HEK293 (cell line): ENCODE measurements around the gene SNX8.
A peak's percentile ranks its signal among the peaks of the same experiment; 100 is the strongest.

ENCODE experiments used
- CTCF ChIA-PET: fragments of 350-600 bp; formaldehyde crosslinking; extraction: SDS; loops from one replicate; lab custom pipeline; 2021; ENCODE audit warnings: antibody characterized with exemption; lab: Yijun Ruan, JAX
- POLR2A ChIA-PET: fragments of 300-600 bp; formaldehyde crosslinking; extraction: SDS; loops from one replicate; lab custom pipeline; 2020; ENCODE audit warnings: antibody characterized with exemption, inconsistent platforms; lab: Yijun Ruan, JAX
- H3K27ac ChIP-seq: fragments of 200-500 bp; sonication (Bioruptor generic); 2 replicates; pipeline ENCODE4 v1.5.1; 2014; ENCODE audit warnings: low read depth, low read length, control low read depth, inconsistent platforms; ENCODE audit errors: extremely low read depth
- H3K36me3 ChIP-seq, 2 experiments: fragments of 200-500 bp in 1 of 2; sonication (Bioruptor generic) in 1 of 2; 1 replicate in 1 of 2; 2 replicates in 1 of 2; pipeline ENCODE4 v1.5.1; 2014 to 2017; ENCODE audit warnings: inconsistent platforms in 2 of 2, low read length in 2 of 2; ENCODE audit not compliant: control insufficient read depth in 2 of 2, insufficient read depth in 1 of 2
- H3K4me1 ChIP-seq: fragments of 200-500 bp; sonication (Bioruptor generic); 2 replicates; pipeline ENCODE4 v1.5.1; 2014; ENCODE audit warnings: mild to moderate bottlenecking, low read length, inconsistent platforms; ENCODE audit not compliant: control insufficient read depth, insufficient read depth
- H3K4me3 ChIP-seq: 2 replicates; pipeline ENCODE4 v1.5.1; 2011; ENCODE audit warnings: low read depth, mild to moderate bottlenecking, control low read depth, low read length, moderate library complexity
- H3K9me3 ChIP-seq: fragments of 200-500 bp; sonication (Bioruptor generic); 2 replicates; pipeline ENCODE4 v1.5.1; 2014; ENCODE audit warnings: low read depth, low read length, inconsistent platforms; ENCODE audit not compliant: control insufficient read depth, insufficient read depth
- CTCF ChIP-seq: fragments of 450-650 bp; formaldehyde crosslinking; IDR thresholded peaks from 2 replicates; pipeline ENCODE4 v1.5.1; 2016; ENCODE audit warnings: missing biosample characterization, missing genetic modification characterization
- KLF7 ChIP-seq: fragments of 450-650 bp; formaldehyde crosslinking; IDR thresholded peaks from 2 replicates; pipeline ENCODE4 v1.5.1; 2016; ENCODE audit warnings: missing biosample characterization, missing genetic modification characterization, borderline replicate concordance
- KLF9 ChIP-seq: fragments of 450-650 bp; formaldehyde crosslinking; IDR thresholded peaks from 2 replicates; pipeline ENCODE4 v1.5.1; 2016; ENCODE audit warnings: missing biosample characterization, missing genetic modification characterization, low read depth
- SCRT1 ChIP-seq: fragments of 450-650 bp; formaldehyde crosslinking; IDR thresholded peaks from 2 replicates; pipeline ENCODE4 v1.5.1; 2016; ENCODE audit warnings: missing biosample characterization, missing genetic modification characterization, borderline replicate concordance
- SCRT2 ChIP-seq: fragments of 450-650 bp; formaldehyde crosslinking; IDR thresholded peaks from 2 replicates; pipeline ENCODE4 v1.5.1; 2016; ENCODE audit warnings: missing biosample characterization, missing genetic modification characterization
- ZBTB17 ChIP-seq: fragments of 450-650 bp; formaldehyde crosslinking; IDR thresholded peaks from 2 replicates; pipeline ENCODE4 v1.5.1; 2016; ENCODE audit warnings: missing biosample characterization, missing genetic modification characterization
- ZNF148 ChIP-seq: fragments of 450-650 bp; formaldehyde crosslinking; IDR thresholded peaks from 2 replicates; pipeline ENCODE4 v1.5.0; 2017; ENCODE audit warnings: missing biosample characterization, missing genetic modification characterization, borderline replicate concordance
- ZNF175 ChIP-seq: fragments of 450-650 bp; formaldehyde crosslinking; IDR thresholded peaks from 2 replicates; pipeline ENCODE4 v1.5.1; 2016; ENCODE audit warnings: missing biosample characterization, missing genetic modification characterization
- ZNF214 ChIP-seq: fragments of 450-650 bp; formaldehyde crosslinking; IDR thresholded peaks from 2 replicates; pipeline ENCODE4 v1.5.1; 2017; ENCODE audit warnings: missing biosample characterization, mild to moderate bottlenecking, missing genetic modification characterization, borderline replicate concordance
- ZNF23 ChIP-seq: fragments of 450-650 bp; formaldehyde crosslinking; IDR thresholded peaks from 2 replicates; pipeline ENCODE4 v1.5.1; 2016; ENCODE audit warnings: missing biosample characterization, missing genetic modification characterization, borderline replicate concordance
- ZNF433 ChIP-seq: fragments of 450-650 bp; formaldehyde crosslinking; IDR thresholded peaks from 2 replicates; pipeline ENCODE4 v1.5.1; 2016; ENCODE audit warnings: missing biosample characterization, missing genetic modification characterization, low read depth
- ZNF544 ChIP-seq: fragments of 450-650 bp; formaldehyde crosslinking; IDR thresholded peaks from 2 replicates; pipeline ENCODE4 v1.5.0; 2017; ENCODE audit warnings: missing biosample characterization, missing genetic modification characterization
- ZNF549 ChIP-seq: fragments of 450-650 bp; IDR thresholded peaks from 2 replicates; pipeline ENCODE4 v1.5.1; 2018; ENCODE audit warnings: missing biosample characterization, missing genetic modification characterization, mild to moderate bottlenecking, inconsistent platforms, moderate library complexity
- ZNF580 ChIP-seq: fragments of 450-650 bp; formaldehyde crosslinking; IDR thresholded peaks from 2 replicates; pipeline ENCODE4 v1.5.1; 2016; ENCODE audit warnings: missing biosample characterization, missing genetic modification characterization
- ZNF639 ChIP-seq: fragments of 450-650 bp; formaldehyde crosslinking; IDR thresholded peaks from 2 replicates; pipeline ENCODE4 v1.5.1; 2016; ENCODE audit warnings: missing biosample characterization, missing genetic modification characterization
- TF ChIP-seq, protein P1 (sequence below): fragments of 450-650 bp; formaldehyde crosslinking; IDR thresholded peaks from 2 replicates; pipeline ENCODE4 v1.5.1; 2017; ENCODE audit warnings: missing biosample characterization, missing genetic modification characterization
- TF ChIP-seq, protein P2 (sequence below): fragments of 450-650 bp; formaldehyde crosslinking; IDR thresholded peaks from 2 replicates; pipeline ENCODE4 v1.5.1; 2017; ENCODE audit warnings: missing biosample characterization, missing genetic modification characterization

The SNX8 gene

GRCh38 chr7:2326951-2327350 is 12.7 kb upstream of the SNX8 start:
- CTCF ChIA-PET: no interaction called here
- no peak overlapping the region for H3K4me3 ChIP-seq
- POLR2A ChIA-PET: no interaction called here
- no peaks in the 10 kb centered on the region for H3K4me1 ChIP-seq
- H3K27ac ChIP-seq: no peak overlapping the region
- H3K36me3 ChIP-seq: no peaks in the 10 kb centered on the region; a peak in 1 of 3 replicates
- TF ChIP-seq KLF7 (tag by site-specific recombination) (no peak), KLF9 (no peak), ZNF549 (tag by site-specific recombination) (no peak)
- no peaks in the 10 kb centered on the region for H3K9me3 ChIP-seq

- TF ChIP-seq ZNF175 (tag by site-specific recombination): no peak
- TF ChIP-seq, protein P1, sequence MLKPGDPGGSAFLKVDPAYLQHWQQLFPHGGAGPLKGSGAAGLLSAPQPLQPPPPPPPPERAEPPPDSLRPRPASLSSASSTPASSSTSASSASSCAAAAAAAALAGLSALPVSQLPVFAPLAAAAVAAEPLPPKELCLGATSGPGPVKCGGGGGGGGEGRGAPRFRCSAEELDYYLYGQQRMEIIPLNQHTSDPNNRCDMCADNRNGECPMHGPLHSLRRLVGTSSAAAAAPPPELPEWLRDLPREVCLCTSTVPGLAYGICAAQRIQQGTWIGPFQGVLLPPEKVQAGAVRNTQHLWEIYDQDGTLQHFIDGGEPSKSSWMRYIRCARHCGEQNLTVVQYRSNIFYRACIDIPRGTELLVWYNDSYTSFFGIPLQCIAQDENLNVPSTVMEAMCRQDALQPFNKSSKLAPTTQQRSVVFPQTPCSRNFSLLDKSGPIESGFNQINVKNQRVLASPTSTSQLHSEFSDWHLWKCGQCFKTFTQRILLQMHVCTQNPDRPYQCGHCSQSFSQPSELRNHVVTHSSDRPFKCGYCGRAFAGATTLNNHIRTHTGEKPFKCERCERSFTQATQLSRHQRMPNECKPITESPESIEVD: no peak
- TF ChIP-seq ZNF214 (tag by site-specific recombination): no peak
- no peak for TF ChIP-seq ZNF23 (tag by site-specific recombination)
- no peak for TF ChIP-seq ZNF544 (tag by site-specific recombination)
- TF ChIP-seq, protein P2, sequence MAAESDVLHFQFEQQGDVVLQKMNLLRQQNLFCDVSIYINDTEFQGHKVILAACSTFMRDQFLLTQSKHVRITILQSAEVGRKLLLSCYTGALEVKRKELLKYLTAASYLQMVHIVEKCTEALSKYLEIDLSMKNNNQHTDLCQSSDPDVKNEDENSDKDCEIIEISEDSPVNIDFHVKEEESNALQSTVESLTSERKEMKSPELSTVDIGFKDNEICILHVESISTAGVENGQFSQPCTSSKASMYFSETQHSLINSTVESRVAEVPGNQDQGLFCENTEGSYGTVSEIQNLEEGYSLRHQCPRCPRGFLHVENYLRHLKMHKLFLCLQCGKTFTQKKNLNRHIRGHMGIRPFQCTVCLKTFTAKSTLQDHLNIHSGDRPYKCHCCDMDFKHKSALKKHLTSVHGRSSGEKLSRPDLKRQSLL (tag by site-specific recombination): no peak
- TF ChIP-seq ZBTB17 (tag by site-specific recombination): no peak
- no peak for TF ChIP-seq ZNF433
- no peak for TF ChIP-seq ZNF148 (tag by site-specific recombination)
- no peak for TF ChIP-seq ZNF580 (tag by site-specific recombination)
- ChIA-PET CTCF (interaction anchor here (0.7 to 1.5 kb wide), 2 partner anchors 14 to 23 kb away, joined by 3 to 5 read pairs; no protein-coding TSS in a partner anchor), POLR2A (no interaction called here)
- Histone ChIP-seq H3K36me3 (no peaks in the 10 kb centered on the region), H3K4me1 (no peaks in the 10 kb centered on the region), H3K4me3 (no peak overlapping the region), H3K9me3 (no peaks in the 10 kb centered on the region), H3K27ac (no peak overlapping the region)
Observed at GRCh38 chr7:2325162-2325561, 10.9 kb upstream of the SNX8 start.

- Histone ChIP-seq H3K4me1 (no peaks in the 10 kb centered on the region), H3K36me3 (no peaks in the 10 kb centered on the region), H3K9me3 (no peaks in the 10 kb centered on the region), H3K4me3 (no peak overlapping the region), H3K27ac (no peak overlapping the region)
- ChIA-PET CTCF (no interaction called here), POLR2A (interaction anchor here (0.8 kb wide), 1 partner anchor 409 kb away, joined by 4 read pairs; no protein-coding TSS in a partner anchor)
- TF ChIP-seq SCRT1 (tag by site-specific recombination): 0 out of 2 replicates have a peak, but pooled peaks have one; percentile 54
- 0 out of 2 replicates have a peak, but pooled peaks have one; percentile 11 for TF ChIP-seq CTCF (tag by site-specific recombination)
- 0 out of 2 replicates have a peak, but pooled peaks have one; percentile 24 for TF ChIP-seq SCRT2
- TF ChIP-seq ZNF639 (tag by site-specific recombination): no peak
Observed at GRCh38 chr7:2321020-2321419, 6.8 kb upstream of the SNX8 start.
